OCI-LY1 (cell line): ENCODE measurements around the gene SNRNP70.

ENCODE experiments used
- CTCF ChIP-seq: fragments of 200-600 bp; sonication (generic), shearing (Covaris generic); IDR thresholded peaks from 2 replicates; pipeline ENCODE4 v1.5.1; 2017; ENCODE audit warnings: mild to moderate bottlenecking, antibody characterized with exemption, low read length, moderate library complexity, mixed read lengths
- EZH2 ChIP-seq: fragments of 200-600 bp; sonication (generic), shearing (Covaris generic); IDR thresholded peaks from 2 replicates; pipeline ENCODE4 v1.8.0; 2017; ENCODE audit warnings: borderline replicate concordance, mixed run types, mild to moderate bottlenecking, antibody characterized with exemption, low read length, moderate library complexity, mixed read lengths

DNA sequence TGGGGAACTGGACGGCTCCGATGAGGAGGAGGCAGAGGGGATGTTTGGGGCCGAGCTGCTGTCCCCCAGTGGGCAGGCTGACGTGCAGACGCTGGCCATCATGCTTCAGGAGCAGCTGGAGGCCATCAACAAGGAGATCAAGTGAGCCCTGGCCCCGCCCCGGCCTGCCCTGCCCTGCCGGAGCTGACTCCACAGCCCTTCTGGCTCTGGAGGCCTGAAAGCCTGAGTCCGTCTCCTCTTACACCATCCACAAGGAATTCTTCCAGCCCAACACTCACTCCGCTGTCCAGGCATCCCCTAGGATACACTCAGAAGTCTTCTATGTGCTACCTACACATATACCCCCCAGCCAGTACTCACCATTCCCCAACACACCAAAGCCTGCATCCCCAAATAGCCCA lies 51.5 kb downstream of the SNRNP70 start:
- TF ChIP-seq CTCF, result no peak
- TF ChIP-seq EZH2, result no peak
